ENCODE measurements around the gene MKLN1. TPM values are rescaled to one million over a fixed set of nuclear protein-coding genes. Genes with fewer than 3 reads are reported as not detected.
"Not testable (repeated sequence)": the region's sequence is repeated elsewhere in the genome, so short reads cannot be mapped to it uniquely, and the experiment has no call there.

The MKLN1 gene
- total RNA-seq, 1 experiment from 2014 or later = 25.1 TPM

GRCh38 chr7:131312838-131313237 is 14.8 kb upstream of the MKLN1 start:
- no peak for DNase-seq (ENCODE audit: low spot score)

DNA sequence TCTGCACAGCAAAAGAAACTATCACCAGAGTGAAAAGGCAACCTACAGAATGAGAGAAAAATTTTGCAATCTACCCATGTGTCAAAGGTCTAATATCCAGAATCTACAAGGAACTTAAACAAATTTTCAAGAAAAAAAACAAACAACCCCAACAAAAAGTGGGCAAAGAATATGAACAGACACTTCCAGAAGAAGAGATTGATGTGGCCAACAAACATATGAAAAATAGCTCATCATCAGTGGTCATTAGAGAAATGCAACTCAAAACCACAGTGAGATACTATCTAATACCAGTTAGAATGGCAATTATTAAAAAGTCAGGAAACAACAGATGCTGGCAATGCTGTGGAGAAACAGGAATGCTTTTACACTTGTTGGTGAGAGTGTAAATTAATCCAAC is 7.1 kb upstream of the MKLN1 start:
- DNase-seq (ENCODE audit: low spot score) = no peak

- no peak for DNase-seq (ENCODE audit: low spot score)
Observed at GRCh38 chr7:131321656-131322055, 6.0 kb upstream of the MKLN1 start.

DNA sequence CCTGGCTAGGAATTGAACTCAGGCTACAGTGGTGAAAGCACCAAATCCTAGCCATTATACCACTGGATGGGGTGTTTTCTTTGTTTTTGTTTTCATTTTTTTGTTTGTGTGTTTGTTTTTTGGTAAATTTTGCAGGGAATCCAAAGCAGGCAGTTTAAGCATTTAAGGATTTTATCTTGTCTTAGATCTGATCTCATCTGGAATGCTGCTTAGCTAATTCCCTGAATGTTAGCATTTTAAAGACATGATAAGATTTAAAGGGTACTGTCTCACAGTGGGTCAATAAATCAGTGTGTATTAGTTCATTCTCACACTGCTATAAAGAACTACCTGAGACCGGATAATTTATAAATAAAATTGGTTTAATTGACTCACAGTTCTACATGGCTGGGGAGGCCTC is 5.6 kb upstream of the MKLN1 start:
- no peak for DNase-seq (ENCODE audit: low spot score)

DNA sequence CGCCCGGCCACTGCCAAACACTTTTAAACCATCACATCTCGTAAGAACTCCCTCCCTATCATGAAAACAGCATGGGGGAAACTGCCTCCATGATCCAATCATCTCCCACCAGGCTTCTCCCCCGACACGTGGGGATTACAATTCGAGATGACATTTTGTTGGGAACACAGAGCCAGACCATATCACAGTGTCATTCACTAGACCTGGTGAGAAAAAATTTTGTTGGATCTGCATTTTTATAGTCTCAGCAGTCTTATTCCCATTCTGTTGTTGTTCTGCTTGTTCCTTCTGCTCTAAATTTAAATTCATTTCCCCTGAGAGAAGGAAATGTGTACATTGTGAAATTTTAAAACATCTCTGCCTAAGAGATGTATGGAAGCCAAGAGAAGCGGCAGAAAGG is 4.8 kb upstream of the MKLN1 start:
- DNase-seq (ENCODE audit: low spot score) = no peak

GRCh38 chr7:131325179-131325840 is 2.4 kb upstream of the MKLN1 start:
- DNase-seq (ENCODE audit: low spot score) = no peak

- DNase-seq (ENCODE audit: low spot score) = no peak
Observed at GRCh38 chr7:131326576-131326975, 1.1 kb upstream of the MKLN1 start.

GRCh38 chr7:131327049-131327625 is 539 bp upstream of the MKLN1 start:
- DNase-seq (ENCODE audit: low spot score) = peak; percentile 88

DNA sequence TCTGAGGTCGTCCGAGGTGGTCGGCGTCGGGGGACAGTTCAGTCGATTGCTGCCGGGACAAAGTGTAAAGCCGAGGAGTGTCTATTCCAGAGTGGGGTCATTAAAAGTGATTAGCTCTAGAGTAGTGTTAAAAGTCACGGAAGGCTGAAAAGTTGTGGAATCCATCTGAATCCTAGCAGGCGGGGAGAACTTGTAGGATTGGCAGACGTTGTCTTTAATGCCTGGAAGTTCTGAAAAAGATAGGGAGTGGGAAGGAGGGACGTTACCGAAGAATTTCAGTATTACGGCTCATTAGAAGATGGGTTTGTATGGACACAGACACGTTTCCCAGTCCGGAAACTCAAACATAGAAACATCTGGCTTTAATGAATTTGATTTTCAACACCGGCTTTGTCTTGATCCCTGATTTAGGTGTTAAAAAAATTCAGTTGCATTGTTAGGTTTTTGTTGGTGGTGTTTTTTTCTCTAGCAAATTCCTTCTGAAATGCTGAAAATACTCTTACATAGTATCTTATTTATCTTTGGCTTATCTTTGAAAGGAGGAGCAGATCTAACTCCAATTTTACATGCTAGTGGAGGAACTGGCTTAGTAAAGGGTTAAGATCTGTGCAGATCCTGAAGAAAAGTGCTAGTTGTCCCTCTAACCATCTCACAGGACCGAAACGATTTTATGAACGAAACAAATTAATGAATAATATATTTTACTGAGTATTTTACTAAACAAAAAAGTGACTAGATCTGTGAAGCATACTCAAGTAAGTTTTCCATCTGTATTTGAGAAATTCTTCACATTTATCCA is 900 bp downstream of the MKLN1 start:
- DNase-seq (ENCODE audit: low spot score) = no peak

GRCh38 chr7:131329176-131329570 is 1.5 kb downstream of the MKLN1 start:
- no peak for DNase-seq (ENCODE audit: low spot score)

DNA sequence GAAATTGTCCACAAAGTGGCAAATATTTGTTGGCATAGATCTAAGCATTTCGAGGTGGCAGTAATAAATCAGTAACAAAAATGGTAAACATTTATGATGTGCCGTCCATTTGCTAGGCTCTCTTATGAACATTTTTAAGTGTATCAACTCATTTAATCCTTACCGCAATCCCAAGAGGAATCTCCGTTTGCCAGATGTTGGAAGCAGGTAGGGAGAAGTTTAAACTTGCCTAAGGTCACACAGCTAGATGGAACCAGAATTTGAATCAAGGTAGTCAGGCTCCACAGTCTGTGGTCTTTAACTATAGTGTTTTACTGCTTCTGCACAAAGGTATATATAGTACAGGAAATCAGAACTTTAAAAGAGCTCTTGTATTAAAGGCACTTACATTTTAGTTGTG is 2.6 kb downstream of the MKLN1 start:
- no peak for DNase-seq (ENCODE audit: low spot score)

- no peak for DNase-seq (ENCODE audit: low spot score)
Observed at GRCh38 chr7:131331806-131332205, 4.1 kb downstream of the MKLN1 start.

DNA sequence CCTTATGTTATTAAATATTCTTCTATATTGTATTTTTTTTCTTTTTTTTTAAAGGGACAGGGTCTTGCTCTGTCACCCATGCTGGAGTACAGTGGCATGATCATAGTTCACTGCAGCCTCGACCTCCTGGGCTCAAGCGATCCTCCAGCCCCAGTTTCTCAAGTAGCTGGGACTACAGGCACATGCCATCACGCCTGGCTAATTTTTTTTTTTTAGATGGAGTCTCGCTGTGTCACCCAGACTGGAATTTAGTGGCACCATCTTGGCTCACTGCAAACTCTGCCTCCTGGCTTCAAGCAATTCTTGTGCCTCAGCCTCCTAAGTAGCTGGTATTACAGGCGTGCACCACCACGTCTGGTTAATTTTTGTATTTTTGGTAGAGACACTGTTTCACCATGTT is 5.1 kb downstream of the MKLN1 start:
- DNase-seq (ENCODE audit: low spot score) = not testable (repeated sequence)

- DNase-seq (ENCODE audit: low spot score) = no peak
Observed at GRCh38 chr7:131335639-131336381, 8.1 kb downstream of the MKLN1 start.

DNA sequence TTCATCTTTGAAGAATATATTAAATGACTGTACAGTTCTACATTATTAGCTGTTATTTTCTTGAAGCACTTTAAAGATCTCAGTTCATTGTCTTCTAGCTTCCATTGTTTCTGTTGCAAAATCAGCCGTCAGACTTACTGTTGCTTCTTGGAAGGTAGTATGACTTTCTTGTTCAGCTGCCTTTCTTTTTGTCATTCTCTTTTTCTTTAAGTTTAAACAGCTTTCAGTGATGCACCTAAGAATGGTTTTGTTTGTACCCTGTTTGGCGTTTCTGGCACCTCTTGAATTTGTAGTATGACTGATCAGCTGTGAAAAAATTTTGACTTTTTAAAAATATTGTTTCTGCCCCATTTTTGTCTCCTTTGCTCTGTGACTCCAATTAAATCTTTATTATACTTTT is 9.3 kb downstream of the MKLN1 start:
- peak; percentile 28 for DNase-seq (ENCODE audit: low spot score)

- DNase-seq (ENCODE audit: low spot score) = no peak
Observed at GRCh38 chr7:131338173-131338572, 10.5 kb downstream of the MKLN1 start.

DNA sequence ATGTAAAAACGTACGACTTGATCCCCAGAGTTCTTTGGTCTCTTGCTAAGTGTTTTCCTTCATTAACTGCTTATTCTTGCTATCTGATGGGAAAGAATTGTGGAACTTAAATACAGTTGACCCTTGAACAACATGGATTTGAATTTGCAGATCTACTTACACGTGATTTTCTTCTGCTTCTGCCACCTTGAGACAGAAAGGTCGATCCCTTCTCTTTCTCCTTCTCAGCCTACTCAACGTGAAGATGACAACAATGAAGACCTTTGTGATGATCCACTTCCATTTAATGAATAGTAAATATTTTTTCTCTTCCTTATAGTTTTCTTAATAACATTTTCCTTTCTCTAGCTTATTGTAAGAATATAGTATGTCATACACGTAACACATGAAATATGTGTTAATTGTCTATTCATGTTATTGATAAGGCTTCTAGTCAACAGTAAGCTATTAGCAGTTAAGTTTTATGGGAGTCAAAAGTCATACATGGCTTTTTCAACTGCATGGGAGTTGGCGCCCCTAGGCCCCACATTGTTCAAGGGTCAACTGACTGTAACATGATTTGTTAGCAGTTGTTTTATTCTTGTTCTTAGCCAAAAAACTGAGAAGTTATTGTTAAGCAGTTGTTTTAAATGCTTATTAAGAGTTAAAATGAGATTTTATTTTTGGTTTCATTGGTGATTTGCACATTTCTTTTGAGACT is 11.2 kb downstream of the MKLN1 start:
- no peak for DNase-seq (ENCODE audit: low spot score)

DNA sequence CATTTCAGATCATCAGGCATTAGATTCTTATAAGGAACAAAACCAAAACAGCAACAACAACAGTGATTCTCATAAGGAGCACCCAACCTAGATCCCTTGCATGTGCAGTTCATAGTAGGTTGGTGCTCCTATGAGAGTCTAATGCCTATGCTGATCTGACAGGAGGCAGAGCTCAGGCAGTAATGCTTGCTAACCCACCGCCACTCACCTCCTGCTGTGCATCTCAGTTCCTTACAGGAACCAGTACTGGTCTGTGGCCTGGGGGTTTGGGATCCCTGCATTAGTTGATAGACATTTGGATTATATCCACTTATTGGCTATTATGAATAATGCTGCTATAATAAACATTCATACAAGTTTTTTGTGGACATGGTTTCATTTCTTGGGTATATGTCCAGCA is 14.0 kb downstream of the MKLN1 start:
- no peak for DNase-seq (ENCODE audit: low spot score)

- no peak for DNase-seq (ENCODE audit: low spot score)
Observed at GRCh38 chr7:131342864-131343442, 15.3 kb downstream of the MKLN1 start.

DNA sequence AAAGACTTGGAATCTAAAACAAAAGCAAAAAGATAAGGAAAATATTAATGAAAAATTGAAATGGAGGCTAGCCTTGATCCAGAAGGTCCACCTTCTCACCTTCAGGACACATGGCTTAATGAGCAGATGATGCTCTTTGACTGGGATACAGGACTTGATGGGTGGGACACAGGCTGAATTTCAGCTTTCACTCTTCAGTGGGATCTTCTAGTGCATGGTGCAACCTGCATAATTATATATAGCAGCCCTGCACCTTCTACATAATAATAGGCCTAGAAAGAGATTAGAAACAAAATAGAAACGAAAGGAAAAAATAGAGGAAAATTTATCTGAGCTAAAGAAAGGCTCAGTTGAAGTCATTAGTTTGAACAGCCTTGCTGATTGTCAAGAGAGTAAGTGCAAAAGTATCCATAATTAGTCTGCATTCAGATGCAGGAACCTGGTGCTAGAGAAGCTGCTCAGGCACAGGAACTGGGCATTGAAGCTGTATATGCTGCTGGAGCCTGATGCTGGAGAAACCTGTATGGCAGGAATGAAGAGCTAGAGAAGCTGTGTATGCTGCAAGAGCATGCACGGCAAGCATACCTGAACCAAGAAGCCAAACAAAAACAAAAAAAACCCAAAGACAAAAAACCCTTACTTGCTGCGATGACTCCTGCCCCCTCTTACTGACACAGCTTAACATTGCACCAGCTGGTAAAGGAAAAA is 19.4 kb downstream of the MKLN1 start:
- DNase-seq (ENCODE audit: low spot score) = no peak

- no peak for DNase-seq (ENCODE audit: low spot score)
Observed at GRCh38 chr7:131352032-131352431, 24.4 kb downstream of the MKLN1 start.
